Psoas muscle (tissue), 8 donors: ENCODE data around the gene PKHD1. TPM values are rescaled to one million over a fixed set of nuclear protein-coding genes. Genes with fewer than 3 reads are reported as not detected.

Experiments used
- ATAC-seq, 4 donors: fragments of 200-7000 bp; cut with Tn5 transposase; one replicate each; pipeline ENCODE4 v1.9.1; 2020; ENCODE audit warnings: moderate library complexity in 3 of 4, mild to moderate bottlenecking in 2 of 4
- DNase-seq, 2 donors: peaks; one replicate each; pipeline ENCODE4 v3.0.0-alpha.2; 2020
- H3K27ac ChIP-seq: fragments of 200-600 bp; one replicate; pipeline ENCODE4 v1.8.0; 2022
- H3K27me3 ChIP-seq, 3 donors: fragments of 200-600 bp in 1 of 3; one replicate each; pipeline versions ENCODE4 v1.6.1 to v1.8.0; 2013 to 2022; ENCODE audit warnings: low read length in 2 of 3, mild to moderate bottlenecking in 2 of 3, moderate library complexity in 1 of 3; ENCODE audit not compliant: insufficient read depth in 3 of 3
- H3K36me3 ChIP-seq, 2 donors: fragments of 200-600 bp in 1 of 2; one replicate each; pipeline versions ENCODE4 v1.6.1 to v1.8.0; 2013 to 2022; ENCODE audit warnings: low read depth in 1 of 2, mild to moderate bottlenecking in 1 of 2, moderate library complexity in 1 of 2; ENCODE audit not compliant: insufficient read depth in 1 of 2
- H3K4me1 ChIP-seq: fragments of 200-600 bp; one replicate; pipeline ENCODE4 v1.8.0; 2022
- H3K4me3 ChIP-seq: fragments of 200-600 bp; one replicate; pipeline ENCODE4 v1.8.0; 2022; ENCODE audit warnings: mild to moderate bottlenecking
- H3K9me3 ChIP-seq: fragments of 200-600 bp; one replicate; pipeline ENCODE4 v1.8.0; 2022
- WGBS, 3 donors: extraction: QIAGEN DNeasy Blood & Tissue Kit; methylation state at CpG; one replicate each; pipeline versions ENCODE4 v1.1.6 to v1.1.7; 2013; 5-methylcytosine and 5-hydroxymethylcytosine counted together
- intact Hi-C, 2 donors: fragments of 100-400 bp; cut with DNase I; formaldehyde crosslinking; loops; one replicate each; pipeline versions ENCODE4 v1.11.0 to v1.14.2; 2022
- polyA plus RNA-seq, 3 donors: library from polyadenylated mRNA; stranded (reverse); fragments of 200-250 nt; gene quantifications; one replicate each; pipeline ENCODE4 v1.2.3, GENCODE V29; 2013
- total RNA-seq, 4 donors: library from RNA; stranded (reverse); fragmentation: NEBNext Ultra II Directional in 2 of 4; extraction: Animal tissue kit (Norgen Biotek cat#: 25700) in 2 of 4; gene quantifications; one replicate each; pipeline versions ENCODE4 v1.2.1 to v1.2.4, GENCODE V29; 2021 to 2023
- TF ChIP-seq, protein P1 (sequence below): fragments of 200-600 bp; IDR thresholded peaks from one replicate; pipeline ENCODE4 v1.8.0; 2022; ENCODE audit warnings: antibody characterized with exemption
- donor health status: healthy with polysubstance abuse.
- donor health status: DM: no; HTN: no; CAD: no; lungs with moderate emphysema.
- donor health status: Bipolar disorder and iron deficiency.
- donor health status: healthy.
- donor health status: DM: yes; HTN: yes; CAD: no.
- donor health status: DM: no; HTN: no; CAD: no.
- donor health status: DM: no; HTN: no; CAD: no.
- donor health status: DM: yes; HTN: yes; CAD: no.

PKHD1 gene
- total and polyA plus RNA-seq, 7 donors, result under 0.01 to 0.11 (median 0.02) TPM; not detected in 2

DNA sequence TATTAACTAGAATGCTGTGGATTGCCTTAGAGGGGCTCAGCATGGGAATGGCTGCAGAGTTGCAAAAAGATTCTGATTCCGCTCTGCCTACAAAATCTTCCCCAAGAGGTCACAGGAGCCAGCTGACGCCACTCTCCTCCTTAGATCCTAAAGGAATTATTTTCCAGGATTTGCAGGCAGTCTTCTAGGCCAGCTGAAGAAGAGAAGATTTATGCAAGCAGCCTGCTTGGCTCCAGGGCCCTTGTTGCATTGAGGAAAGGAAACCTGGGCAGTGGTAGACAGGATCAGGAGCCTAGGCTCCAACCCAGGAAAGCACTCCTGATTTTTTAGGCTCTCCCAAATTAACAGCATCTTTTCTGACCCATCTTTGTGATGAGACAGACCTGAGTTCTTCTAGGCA is 245.8 kb downstream of the PKHD1 start:
- intact Hi-C loops, result no loop called here
- Histone ChIP-seq H3K27ac (no peak overlapping the region), H3K27me3 (no peaks in the 10 kb centered on the region), H3K9me3 (no peaks in the 10 kb centered on the region), H3K4me1 (peaks cover 5% of the 10 kb centered on the region), H3K36me3 (no peaks in the 10 kb centered on the region), H3K4me3 (no peak overlapping the region)
- DNase-seq (no peak), ATAC-seq (no peak)
- WGBS, 3 donors, result 69 to 79% (median 76%) methylated on average over 2 of the region's 2 CpGs
- TF ChIP-seq, protein P1, sequence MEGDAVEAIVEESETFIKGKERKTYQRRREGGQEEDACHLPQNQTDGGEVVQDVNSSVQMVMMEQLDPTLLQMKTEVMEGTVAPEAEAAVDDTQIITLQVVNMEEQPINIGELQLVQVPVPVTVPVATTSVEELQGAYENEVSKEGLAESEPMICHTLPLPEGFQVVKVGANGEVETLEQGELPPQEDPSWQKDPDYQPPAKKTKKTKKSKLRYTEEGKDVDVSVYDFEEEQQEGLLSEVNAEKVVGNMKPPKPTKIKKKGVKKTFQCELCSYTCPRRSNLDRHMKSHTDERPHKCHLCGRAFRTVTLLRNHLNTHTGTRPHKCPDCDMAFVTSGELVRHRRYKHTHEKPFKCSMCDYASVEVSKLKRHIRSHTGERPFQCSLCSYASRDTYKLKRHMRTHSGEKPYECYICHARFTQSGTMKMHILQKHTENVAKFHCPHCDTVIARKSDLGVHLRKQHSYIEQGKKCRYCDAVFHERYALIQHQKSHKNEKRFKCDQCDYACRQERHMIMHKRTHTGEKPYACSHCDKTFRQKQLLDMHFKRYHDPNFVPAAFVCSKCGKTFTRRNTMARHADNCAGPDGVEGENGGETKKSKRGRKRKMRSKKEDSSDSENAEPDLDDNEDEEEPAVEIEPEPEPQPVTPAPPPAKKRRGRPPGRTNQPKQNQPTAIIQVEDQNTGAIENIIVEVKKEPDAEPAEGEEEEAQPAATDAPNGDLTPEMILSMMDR, result no peak

DNA sequence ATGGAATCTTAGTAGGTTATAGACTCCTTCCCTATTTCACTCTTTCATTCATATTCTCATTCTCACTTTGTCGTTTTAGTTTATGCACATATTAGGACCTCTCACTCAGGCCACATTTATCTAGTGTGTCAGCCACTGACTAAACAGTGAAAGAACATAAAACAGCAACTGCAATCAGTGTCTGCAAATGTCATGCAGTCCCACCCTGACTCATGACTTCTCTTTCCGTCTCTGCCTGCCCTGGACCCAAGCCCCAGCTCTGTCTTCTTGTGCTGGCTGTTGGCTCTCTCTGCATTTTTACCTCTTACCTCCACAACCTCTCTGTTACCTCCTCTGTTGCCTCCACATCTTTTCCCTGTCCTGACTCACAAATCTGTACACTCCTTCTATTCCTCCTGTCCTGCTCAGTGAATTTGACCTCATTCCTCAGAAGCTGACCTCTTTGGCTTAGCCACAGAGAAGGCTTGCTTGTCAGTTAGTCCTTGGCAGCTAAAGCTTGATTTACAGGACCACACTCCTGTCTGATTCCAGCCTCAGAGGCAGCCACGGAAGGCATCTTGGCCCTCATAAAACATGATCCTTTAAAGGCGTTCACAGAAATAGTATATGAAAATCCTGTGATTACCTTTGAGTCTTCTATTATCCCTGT is 247.6 kb downstream of the PKHD1 start:
- ATAC-seq (peak in 3 of 4 donors; percentile 28 to 71 (median 38)), DNase-seq (no peak)
- Histone ChIP-seq H3K27me3 (no peaks in the 10 kb centered on the region), H3K36me3 (no peaks in the 10 kb centered on the region), H3K4me1 (peaks cover 5% of the 10 kb centered on the region), H3K27ac (no peak overlapping the region), H3K4me3 (no peak overlapping the region), H3K9me3 (no peaks in the 10 kb centered on the region)
- WGBS, 3 donors, result 13 to 32% (median 24%) methylated on average over 4 of the region's 4 CpGs
- intact Hi-C loops, result no loop called here
- TF ChIP-seq, protein P1, result no peak

DNA sequence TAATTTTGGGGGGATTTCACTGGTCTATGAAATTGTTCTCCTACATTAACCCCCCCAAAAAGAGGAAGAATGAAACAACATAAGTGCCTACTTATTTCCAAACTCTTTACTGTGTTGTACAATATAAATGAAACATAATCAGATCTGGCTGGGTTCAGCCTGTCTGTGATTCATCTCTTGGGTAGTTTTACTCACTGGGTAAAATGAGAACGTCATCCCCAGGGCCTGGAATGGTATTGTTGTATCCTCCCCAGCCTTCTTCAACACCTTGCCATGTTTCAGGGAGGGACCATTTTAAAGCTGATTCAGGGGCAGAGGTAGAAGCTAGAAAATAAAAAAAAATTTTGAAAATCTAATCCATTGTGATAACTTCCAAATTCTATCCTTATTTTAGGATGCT is 256.7 kb downstream of the PKHD1 start:
- H3K4me3 ChIP-seq, result no peak overlapping the region
- 35 to 68% (median 56%) methylated on average over 1 of the region's 1 CpG for WGBS, 3 donors
- no peak overlapping the region for H3K27ac ChIP-seq
- H3K4me1 ChIP-seq, result no peaks in the 10 kb centered on the region
- H3K27me3 ChIP-seq, result peaks cover 0 to 2% (median 0%) of the 10 kb centered on the region in 3 donors
- H3K36me3 ChIP-seq, result no peaks in the 10 kb centered on the region
- DNase-seq (no peak), ATAC-seq (no peak)
- intact Hi-C loops, result no loop called here
- TF ChIP-seq, protein P1, result no peak
- no peaks in the 10 kb centered on the region for H3K9me3 ChIP-seq

DNA sequence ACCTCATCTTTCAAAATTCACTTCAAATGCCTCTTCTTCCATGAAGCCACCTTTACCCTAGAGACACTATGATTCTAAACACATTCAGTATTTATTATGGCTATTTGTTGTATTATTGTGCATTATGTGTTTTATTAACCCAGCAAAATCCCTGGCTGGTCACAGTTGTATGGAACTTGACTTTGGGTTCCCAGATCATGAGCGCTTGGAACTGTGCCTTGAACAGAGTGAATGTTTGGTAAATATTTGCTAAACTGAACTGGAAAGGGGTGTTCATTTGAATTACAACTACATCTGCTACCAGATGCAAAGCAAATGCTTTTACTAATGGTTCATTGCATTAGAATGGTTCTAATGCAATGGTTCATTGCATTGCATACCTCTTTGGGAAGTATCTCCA is 259.8 kb downstream of the PKHD1 start:
- no peak overlapping the region for H3K27ac ChIP-seq
- no peak overlapping the region for H3K4me3 ChIP-seq
- H3K9me3 ChIP-seq, result no peaks in the 10 kb centered on the region
- WGBS, 3 donors, result 90 to 95% (median 94%) methylated on average over 1 of the region's 1 CpG
- H3K36me3 ChIP-seq, result no peaks in the 10 kb centered on the region
- no peaks in the 10 kb centered on the region for H3K4me1 ChIP-seq
- H3K27me3 ChIP-seq, result peaks cover 0 to 2% (median 0%) of the 10 kb centered on the region in 3 donors
- ATAC-seq, result no peak
- TF ChIP-seq, protein P1, result no peak
- no peak for DNase-seq
- intact Hi-C loops, result no loop called here

DNA sequence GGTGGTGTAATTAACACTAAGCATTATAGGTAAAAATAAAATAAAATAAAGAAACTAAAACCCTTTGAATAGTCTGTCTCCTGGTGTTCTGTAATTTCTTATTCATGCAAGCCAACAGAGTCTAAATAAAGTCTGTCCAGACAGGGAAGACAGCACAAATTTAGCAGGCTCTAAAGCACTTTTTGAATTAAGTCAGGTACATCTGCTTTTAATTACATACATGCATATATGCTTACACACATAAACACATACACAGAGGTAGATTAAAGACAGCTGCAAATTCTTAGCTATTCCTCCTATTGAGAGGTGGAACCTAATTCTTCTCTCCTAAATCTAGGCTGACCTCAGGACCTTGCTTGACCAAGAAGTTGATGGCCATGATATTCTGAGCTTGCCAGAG is 262.5 kb downstream of the PKHD1 start:
- TF ChIP-seq, protein P1, result no peak
- H3K36me3 ChIP-seq, result no peaks in the 10 kb centered on the region
- no peaks in the 10 kb centered on the region for H3K27me3 ChIP-seq
- DNase-seq, result no peak
- no peaks in the 10 kb centered on the region for H3K4me1 ChIP-seq
- H3K27ac ChIP-seq, result no peak overlapping the region
- intact Hi-C loops, result no loop called here
- no peak for ATAC-seq
- H3K4me3 ChIP-seq, result no peak overlapping the region
- H3K9me3 ChIP-seq, result no peaks in the 10 kb centered on the region
